Measurements from ENCODE around the gene CBLN1. TPM values are rescaled to one million over a fixed set of nuclear protein-coding genes. Genes with fewer than 3 reads are reported as not detected.

The CBLN1 gene
- total RNA-seq, 1 donor from 2014 or later, result 11.3 TPM

DNA sequence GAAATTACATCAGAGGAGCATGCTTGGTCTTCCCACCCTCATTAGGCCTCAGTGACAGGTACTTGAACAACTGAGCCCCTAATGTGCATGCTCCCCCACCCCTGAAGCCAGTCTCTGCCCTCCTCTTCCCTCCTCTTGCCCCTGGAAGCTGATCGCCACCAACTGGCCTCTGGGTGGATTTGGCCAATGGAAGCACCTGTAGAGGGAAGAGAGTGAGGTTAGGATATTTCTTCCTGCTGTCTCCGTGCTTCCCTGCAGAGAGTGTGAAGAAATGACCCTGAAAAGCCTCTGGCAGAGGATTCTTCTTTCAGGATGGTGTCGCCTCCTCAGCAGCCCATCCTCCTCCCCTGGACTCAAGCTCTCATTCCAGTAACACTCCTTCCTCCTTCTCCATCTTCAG is 5.9 kb upstream of the CBLN1 start:
- TF ChIP-seq, protein P1, sequence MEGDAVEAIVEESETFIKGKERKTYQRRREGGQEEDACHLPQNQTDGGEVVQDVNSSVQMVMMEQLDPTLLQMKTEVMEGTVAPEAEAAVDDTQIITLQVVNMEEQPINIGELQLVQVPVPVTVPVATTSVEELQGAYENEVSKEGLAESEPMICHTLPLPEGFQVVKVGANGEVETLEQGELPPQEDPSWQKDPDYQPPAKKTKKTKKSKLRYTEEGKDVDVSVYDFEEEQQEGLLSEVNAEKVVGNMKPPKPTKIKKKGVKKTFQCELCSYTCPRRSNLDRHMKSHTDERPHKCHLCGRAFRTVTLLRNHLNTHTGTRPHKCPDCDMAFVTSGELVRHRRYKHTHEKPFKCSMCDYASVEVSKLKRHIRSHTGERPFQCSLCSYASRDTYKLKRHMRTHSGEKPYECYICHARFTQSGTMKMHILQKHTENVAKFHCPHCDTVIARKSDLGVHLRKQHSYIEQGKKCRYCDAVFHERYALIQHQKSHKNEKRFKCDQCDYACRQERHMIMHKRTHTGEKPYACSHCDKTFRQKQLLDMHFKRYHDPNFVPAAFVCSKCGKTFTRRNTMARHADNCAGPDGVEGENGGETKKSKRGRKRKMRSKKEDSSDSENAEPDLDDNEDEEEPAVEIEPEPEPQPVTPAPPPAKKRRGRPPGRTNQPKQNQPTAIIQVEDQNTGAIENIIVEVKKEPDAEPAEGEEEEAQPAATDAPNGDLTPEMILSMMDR (conservative IDR thresholded peaks at IDR 0.05), result no peak
- DNase-seq (ENCODE audit: extremely low spot score, unreplicated experiment), result no peak
- H3K27ac Mint-ChIP-seq, result no peak overlapping the region
- H3K36me3 Mint-ChIP-seq, result no peaks in the 10 kb centered on the region
- H3K9me3 Mint-ChIP-seq, result no peaks in the 10 kb centered on the region
- H3K4me1 Mint-ChIP-seq (ENCODE audit: unreplicated experiment), result peaks cover 4% of the 10 kb centered on the region
- no peak overlapping the region for H3K4me3 Mint-ChIP-seq
- H3K27me3 Mint-ChIP-seq, result peaks cover 83% of the 10 kb centered on the region

DNA sequence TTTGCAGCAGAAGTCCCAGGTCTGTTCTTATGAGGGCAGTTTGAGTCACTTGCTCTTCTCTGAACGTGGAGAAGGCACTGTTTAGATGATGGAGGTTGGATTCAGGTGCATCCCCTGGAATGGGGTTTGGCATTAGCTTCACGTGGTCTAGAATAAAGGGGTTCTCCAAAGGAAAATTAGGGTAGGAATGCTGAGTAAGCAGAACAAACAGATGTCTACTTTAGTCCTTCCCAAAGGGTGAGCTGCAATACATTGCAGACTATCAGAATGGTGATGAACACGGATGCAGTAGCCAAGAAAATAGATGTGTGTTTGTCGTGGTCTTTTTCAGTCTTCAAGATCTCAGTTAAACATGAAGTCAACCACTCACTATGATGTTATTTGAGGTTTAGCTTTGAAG is 3.3 kb upstream of the CBLN1 start:
- TF ChIP-seq, protein P1 (conservative IDR thresholded peaks at IDR 0.05), result no peak
- no peak overlapping the region for H3K27ac Mint-ChIP-seq
- peaks cover 4% of the 10 kb centered on the region for H3K4me1 Mint-ChIP-seq (ENCODE audit: unreplicated experiment)
- H3K27me3 Mint-ChIP-seq, result peaks cover 80% of the 10 kb centered on the region
- no peaks in the 10 kb centered on the region for H3K36me3 Mint-ChIP-seq
- H3K4me3 Mint-ChIP-seq, result no peak overlapping the region
- no peaks in the 10 kb centered on the region for H3K9me3 Mint-ChIP-seq
- no peak for DNase-seq (ENCODE audit: extremely low spot score, unreplicated experiment)

DNA sequence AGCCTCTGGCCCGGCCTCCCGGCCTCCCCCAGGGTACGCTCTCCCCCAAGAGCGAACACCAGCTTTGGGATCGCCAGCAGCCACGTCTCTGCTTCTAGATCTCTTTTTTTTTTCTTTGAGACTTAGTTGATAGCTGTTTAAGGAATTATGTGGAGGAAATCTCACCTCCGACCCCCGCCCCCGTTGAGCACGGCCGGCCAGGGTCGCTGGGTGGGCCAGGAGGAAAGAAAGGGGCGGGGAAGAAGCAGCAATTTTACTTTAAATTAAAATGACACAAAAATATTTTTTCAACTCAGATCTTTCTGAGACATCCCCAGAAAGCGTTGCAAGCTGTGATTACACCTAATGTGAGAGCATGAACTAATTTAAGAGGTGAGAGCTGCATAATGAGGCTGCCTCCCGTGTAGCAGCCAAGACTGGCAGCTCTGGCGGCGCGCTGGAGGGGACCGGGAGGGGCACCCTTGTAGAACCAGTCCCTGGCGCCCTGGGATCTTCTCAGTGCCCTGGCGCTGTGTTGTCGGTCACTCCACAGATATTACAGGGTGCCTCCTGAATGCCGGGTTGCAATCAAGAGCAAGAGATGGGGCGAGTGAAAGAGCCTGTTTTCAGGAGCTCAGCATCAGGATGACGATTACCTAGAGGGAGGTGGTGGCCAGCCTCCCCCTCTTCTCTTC is 1.9 kb upstream of the CBLN1 start:
- TF ChIP-seq, protein P1 (conservative IDR thresholded peaks at IDR 0.05), result no peak
- Mint-ChIP-seq H3K27me3 (peaks cover 85% of the 10 kb centered on the region), H3K4me1 (ENCODE audit: unreplicated experiment) (peaks cover 4% of the 10 kb centered on the region), H3K9me3 (no peaks in the 10 kb centered on the region), H3K36me3 (no peaks in the 10 kb centered on the region), H3K4me3 (peak overlapping the region; percentile 54), H3K27ac (no peak overlapping the region)
- no peak for DNase-seq (ENCODE audit: extremely low spot score, unreplicated experiment)

DNA sequence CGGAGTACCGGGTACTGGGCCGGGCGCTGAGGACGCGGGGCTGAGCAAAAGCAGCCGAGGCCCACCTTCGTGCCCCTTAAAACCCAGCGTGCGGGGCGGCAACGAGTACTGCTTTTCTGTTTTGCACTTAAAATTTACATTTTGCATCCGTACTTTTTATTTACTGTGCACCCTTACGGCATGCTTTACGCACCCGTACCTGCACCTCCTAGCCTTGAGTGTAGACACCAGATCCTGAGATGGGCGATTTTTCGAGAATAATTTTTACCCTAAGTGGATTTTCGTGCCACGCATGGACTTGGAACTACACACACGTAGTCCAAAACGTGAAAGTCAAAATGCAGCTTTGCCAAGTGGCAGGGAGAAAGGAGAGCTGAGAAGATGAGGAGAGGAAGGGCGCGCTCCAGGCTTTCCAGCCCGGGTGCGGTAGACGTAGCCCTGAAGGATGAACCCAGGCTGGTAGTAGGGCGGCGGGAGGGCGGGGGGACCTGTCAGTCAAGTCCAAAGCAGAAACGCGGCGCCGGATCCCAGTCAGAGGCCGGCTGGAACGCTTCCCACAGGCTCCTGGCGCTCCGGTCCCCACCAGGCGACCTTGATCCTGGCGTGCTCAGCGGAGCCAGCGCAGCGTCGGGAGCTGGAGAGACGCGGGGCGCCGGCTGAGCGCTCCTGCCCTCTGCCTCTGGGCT is 1.2 kb upstream of the CBLN1 start:
- Mint-ChIP-seq H3K9me3 (no peaks in the 10 kb centered on the region), H3K27ac (peak overlapping the region; percentile 55), H3K36me3 (no peaks in the 10 kb centered on the region), H3K4me3 (peak overlapping the region; percentile 81), H3K4me1 (ENCODE audit: unreplicated experiment) (peaks cover 4% of the 10 kb centered on the region), H3K27me3 (peaks cover 87% of the 10 kb centered on the region)
- TF ChIP-seq, protein P1 (conservative IDR thresholded peaks at IDR 0.05), result no peak
- DNase-seq (ENCODE audit: extremely low spot score, unreplicated experiment), result no peak

DNA sequence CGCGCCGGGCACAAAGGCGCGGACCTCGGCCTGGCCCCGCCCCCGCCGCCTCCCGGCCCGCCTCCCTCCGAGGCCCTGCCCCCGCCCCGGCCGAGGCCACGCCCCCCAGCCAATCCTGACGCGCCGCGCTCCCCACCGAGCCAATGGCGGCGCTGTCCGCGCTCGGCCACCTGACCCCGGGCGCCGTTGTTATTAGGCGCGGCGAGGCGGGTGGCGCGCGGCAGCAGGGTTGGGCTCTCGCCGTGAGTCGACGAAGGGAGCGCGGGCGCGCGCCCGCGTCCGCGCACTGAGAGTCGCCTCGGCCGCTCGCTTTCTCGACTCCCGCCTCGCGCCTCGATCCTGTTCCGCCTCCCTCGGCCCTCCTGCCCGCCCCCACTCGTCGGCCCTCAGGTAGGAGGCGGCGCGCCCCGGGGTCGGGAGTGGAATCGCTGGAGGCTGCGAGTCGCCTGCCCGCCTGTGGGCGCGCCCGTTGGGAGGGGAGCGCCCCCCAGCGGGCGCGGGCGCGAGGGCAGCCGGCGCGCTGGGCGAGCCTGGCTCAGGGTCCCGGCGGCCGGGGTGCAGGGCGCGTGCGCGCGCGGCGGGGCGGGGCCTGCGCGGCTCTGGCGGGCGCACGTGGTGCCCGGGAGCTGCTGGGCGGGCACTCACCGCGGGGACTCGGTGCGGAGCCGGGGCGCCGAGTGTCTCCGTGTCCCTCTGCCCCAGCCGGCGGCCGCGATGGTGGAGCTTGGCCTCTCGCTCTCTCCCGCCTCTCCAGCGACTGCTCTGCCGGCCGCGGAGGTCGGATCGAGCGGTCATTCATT is 405 bp upstream of the CBLN1 start:
- H3K27me3 Mint-ChIP-seq, result peaks cover 88% of the 10 kb centered on the region
- H3K9me3 Mint-ChIP-seq, result no peaks in the 10 kb centered on the region
- peak; percentile 96 for DNase-seq (ENCODE audit: extremely low spot score, unreplicated experiment)
- H3K4me1 Mint-ChIP-seq (ENCODE audit: unreplicated experiment), result peaks cover 4% of the 10 kb centered on the region
- TF ChIP-seq, protein P1 (conservative IDR thresholded peaks at IDR 0.05), result peak; percentile 78
- H3K27ac Mint-ChIP-seq, result peak overlapping the region; percentile 55
- no peaks in the 10 kb centered on the region for H3K36me3 Mint-ChIP-seq
- peak overlapping the region; percentile 81 for H3K4me3 Mint-ChIP-seq

Data from type B pancreatic cell (in vitro differentiated cells).